MG63 (cell line): ENCODE measurements around the gene PDZD4. TPM values are rescaled to one million over a fixed set of nuclear protein-coding genes. Genes with fewer than 3 reads are reported as not detected.

Experiments used
- DNase-seq: peaks from one replicate; pipeline ENCODE4 v3.0.0-alpha.2; 2020
- H3K27me3 ChIP-seq: fragments of 250-450 bp; sonication (Bioruptor Pico); 2 replicates; pipeline ENCODE4 v1.5.1; 2020; ENCODE audit warnings: mild to moderate bottlenecking, moderate library complexity
- H3K36me3 ChIP-seq: fragments of 250-450 bp; sonication (Bioruptor Pico); 2 replicates; pipeline ENCODE4 v1.5.1; 2020; ENCODE audit warnings: mild to moderate bottlenecking, moderate library complexity
- H3K4me3 ChIP-seq: fragments of 250-450 bp; sonication (Bioruptor Pico); 2 replicates; pipeline ENCODE4 v1.5.1; 2020; ENCODE audit warnings: mild to moderate bottlenecking, moderate library complexity
- H3K9me3 ChIP-seq: fragments of 250-450 bp; sonication (Bioruptor Pico); 2 replicates; pipeline ENCODE4 v1.5.1; 2020; ENCODE audit warnings: mild to moderate bottlenecking, moderate library complexity
- total RNA-seq: library from RNA; depleted of rRNA; stranded (reverse); fragments of >200 nt; shearing (Covaris generic); gene quantifications from 2 replicates; pipeline ENCODE4 v1.2.3, GENCODE V29; 2014; ENCODE audit warnings: low replicate concordance

PDZD4 gene
- total RNA-seq, 1 experiment from 2014 or later, result 1.5 TPM

- no peak for DNase-seq
- no peaks in the 10 kb centered on the region for H3K9me3 ChIP-seq
- H3K4me3 ChIP-seq, result no peak overlapping the region
- no peaks in the 10 kb centered on the region for H3K27me3 ChIP-seq
- no peaks in the 10 kb centered on the region for H3K36me3 ChIP-seq
These were observed 26.2 kb downstream of the PDZD4 start for GRCh38 chrX:153804100-153804595.

DNA sequence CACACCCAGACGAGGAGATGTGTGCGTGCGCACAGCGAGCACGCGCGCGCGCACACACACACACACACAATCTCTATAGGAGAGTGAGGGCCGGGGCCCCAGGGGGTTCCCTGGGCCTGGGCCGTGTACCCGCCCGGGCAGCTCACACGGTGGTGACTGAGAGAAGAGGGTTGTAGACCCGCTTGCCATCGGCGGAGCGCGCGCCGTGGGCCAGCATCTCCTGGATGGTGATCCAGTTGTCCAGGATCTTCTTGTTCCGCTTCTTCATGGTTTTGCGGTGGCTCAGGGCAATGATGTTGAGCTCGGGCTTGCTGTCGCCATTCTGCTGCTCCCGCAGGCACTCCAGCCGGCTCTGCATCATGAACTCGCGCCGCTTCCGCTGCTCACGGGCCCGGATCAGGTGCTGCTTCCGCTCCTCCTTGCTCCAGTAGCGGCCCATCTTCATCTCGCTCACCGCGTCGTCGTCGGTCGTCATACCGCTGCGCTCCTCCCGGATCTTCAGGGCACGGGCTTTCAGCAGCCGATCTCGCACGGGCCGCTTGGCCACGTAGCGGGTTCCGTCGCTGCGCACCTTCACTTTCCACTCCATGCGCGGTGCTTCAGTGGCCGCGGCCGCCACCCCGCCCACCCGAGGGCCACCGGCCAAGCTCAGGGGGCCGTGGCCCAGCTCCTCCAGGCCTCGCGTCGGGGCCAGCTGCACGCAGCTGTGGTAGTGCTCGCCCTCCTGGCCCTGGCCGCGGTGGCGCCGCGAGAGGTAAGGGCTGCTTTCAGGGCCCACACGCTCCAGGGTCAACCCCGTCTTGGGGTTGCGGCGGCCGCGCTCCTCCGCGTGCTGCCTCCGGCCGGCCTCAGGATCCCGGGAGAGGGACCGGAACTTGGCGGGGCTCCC lies 26.9 kb downstream of the PDZD4 start:
- Histone ChIP-seq H3K4me3 (no peak overlapping the region), H3K9me3 (no peaks in the 10 kb centered on the region), H3K36me3 (no peaks in the 10 kb centered on the region), H3K27me3 (no peaks in the 10 kb centered on the region)
- no peak for DNase-seq

GRCh38 chrX:153802513-153803045 lies 27.8 kb downstream of the PDZD4 start:
- Histone ChIP-seq H3K36me3 (no peaks in the 10 kb centered on the region), H3K4me3 (no peak overlapping the region), H3K9me3 (no peaks in the 10 kb centered on the region), H3K27me3 (no peaks in the 10 kb centered on the region)
- no peak for DNase-seq

DNA sequence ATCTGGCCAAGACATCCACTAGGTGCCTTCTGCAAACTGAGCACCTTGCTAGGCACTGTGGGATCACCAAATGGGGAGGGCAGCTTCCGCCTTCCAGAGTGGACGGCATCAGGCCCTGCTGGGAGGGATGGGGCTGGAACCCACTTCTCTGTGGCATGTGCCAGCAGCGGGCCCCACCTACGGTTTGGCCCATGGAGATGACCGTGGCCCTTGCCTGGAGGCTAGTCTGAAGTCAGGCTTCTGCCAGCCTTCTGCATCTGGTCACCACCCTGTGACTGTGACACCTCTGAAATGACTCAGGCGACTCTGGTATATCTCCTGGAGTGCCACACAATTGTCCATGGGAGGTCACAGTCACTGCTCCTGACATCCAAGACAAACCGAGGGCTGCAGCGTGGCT lies 28.7 kb downstream of the PDZD4 start:
- no peaks in the 10 kb centered on the region for H3K27me3 ChIP-seq
- H3K9me3 ChIP-seq, result no peaks in the 10 kb centered on the region
- H3K4me3 ChIP-seq, result no peak overlapping the region
- H3K36me3 ChIP-seq, result no peaks in the 10 kb centered on the region
- no peak for DNase-seq

GRCh38 chrX:153800746-153801145 lies 29.6 kb downstream of the PDZD4 start:
- DNase-seq, result no peak
- H3K4me3 ChIP-seq, result no peak overlapping the region
- no peaks in the 10 kb centered on the region for H3K27me3 ChIP-seq
- H3K36me3 ChIP-seq, result no peaks in the 10 kb centered on the region; the same call in 1 of the 2 replicates
- no peaks in the 10 kb centered on the region for H3K9me3 ChIP-seq

GRCh38 chrX:153800177-153800722 lies 30.1 kb downstream of the PDZD4 start:
- Histone ChIP-seq H3K9me3 (no peaks in the 10 kb centered on the region), H3K27me3 (no peaks in the 10 kb centered on the region), H3K4me3 (no peak overlapping the region), H3K36me3 (no peaks in the 10 kb centered on the region; the same call in 1 of the 2 replicates)
- DNase-seq, result no peak

DNA sequence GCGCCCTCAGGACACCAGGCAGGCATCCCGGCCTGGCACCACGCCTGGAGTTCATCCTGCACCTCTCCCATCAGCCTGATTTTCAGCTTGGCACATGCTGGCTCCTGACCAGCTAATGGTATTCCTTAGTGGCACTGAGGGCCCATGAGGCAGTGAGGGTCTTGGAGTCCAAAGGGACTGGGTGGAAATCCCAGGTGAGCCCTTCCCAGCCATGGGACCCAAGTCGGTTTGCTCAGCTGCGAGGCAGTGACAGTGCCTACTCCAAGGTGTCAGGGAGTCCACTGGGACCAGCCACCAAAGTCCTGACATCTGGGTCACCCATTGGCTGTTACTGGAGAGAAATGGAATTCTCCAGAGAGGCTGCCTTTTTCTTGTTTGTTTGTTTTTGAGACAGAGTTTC lies 31.0 kb downstream of the PDZD4 start:
- Histone ChIP-seq H3K4me3 (no peak overlapping the region), H3K27me3 (no peaks in the 10 kb centered on the region), H3K36me3 (no peaks in the 10 kb centered on the region; the same call in 1 of the 2 replicates), H3K9me3 (no peaks in the 10 kb centered on the region)
- DNase-seq, result no peak

GRCh38 chrX:153797415-153798015 lies 32.8 kb downstream of the PDZD4 start:
- no peaks in the 10 kb centered on the region; the same call in 1 of the 2 replicates for H3K36me3 ChIP-seq
- no peaks in the 10 kb centered on the region for H3K27me3 ChIP-seq
- H3K9me3 ChIP-seq, result no peaks in the 10 kb centered on the region
- no peak for DNase-seq
- no peak overlapping the region for H3K4me3 ChIP-seq

GRCh38 chrX:153794897-153795816 lies 35.2 kb downstream of the PDZD4 start:
- DNase-seq, result no peak

DNA sequence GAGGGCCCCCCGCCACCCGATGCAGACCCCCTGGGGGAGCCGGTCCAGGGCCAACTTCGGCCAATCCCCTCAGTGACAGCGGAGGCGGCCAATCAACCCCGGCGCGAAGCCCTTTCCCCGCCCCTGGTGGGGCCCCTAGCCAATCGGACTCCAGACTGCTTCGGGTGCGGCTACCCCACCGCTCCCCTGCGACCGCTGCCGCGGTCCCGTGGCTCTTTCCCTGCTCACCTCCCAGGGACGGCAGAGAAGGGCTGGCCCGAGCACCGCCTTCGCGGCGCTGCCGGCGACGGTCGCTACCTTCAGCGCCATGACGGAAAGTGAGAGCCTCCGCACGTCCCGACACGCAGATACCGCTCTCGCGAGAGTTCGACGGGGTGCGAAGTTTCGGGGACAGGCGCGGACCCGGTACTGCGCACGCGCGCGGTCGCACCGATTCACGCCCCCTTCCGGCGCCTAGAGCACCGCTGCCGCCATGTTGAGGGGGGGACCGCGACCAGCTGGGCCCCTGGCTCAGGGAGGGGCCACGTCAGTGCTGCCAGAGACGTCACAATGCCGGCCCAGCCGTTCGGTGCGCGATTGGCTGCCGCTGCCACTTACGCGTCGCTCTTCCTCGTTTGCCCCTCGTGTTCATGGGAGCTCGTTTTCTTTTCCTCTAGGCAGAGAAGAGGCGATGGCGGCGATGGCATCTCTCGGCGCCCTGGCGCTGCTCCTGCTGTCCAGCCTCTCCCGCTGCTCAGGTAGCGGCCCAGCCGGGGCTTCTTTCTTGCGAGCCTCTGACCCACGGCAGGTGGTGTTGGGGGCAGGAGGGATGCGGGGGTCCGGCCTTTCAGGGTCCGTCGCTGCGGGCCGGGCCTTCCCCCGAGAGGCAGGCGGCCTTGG lies 36.1 kb downstream of the PDZD4 start, which contains the start of the genes IDH3G and SSR4:
Gene IDH3G, minus strand, starts transcription at position 358 of the 879 bp plus-strand sequence. Its CDS starts 49 bp downstream, at position 309.
Gene SSR4, plus strand, starts transcription at position 651 of the 879 bp plus-strand sequence. Its CDS starts 20 bp downstream, at position 671.
- peak; percentile 87 for DNase-seq
- H3K27me3 ChIP-seq, result no peaks in the 10 kb centered on the region
- H3K36me3 ChIP-seq, result no peaks in the 10 kb centered on the region; the same call in 1 of the 2 replicates
- H3K9me3 ChIP-seq, result no peaks in the 10 kb centered on the region
- peak within 1 kb of the TSS; percentile 93 for H3K4me3 ChIP-seq

More at GRCh38 chrX:153794897-153795816, 35.2 kb downstream of the PDZD4 start:
- peak overlapping the region; percentile 93 for H3K4me3 ChIP-seq
- no peaks in the 10 kb centered on the region for H3K27me3 ChIP-seq
- no peaks in the 10 kb centered on the region; the same call in 1 of the 2 replicates for H3K36me3 ChIP-seq
- H3K9me3 ChIP-seq, result no peaks in the 10 kb centered on the region

DNA sequence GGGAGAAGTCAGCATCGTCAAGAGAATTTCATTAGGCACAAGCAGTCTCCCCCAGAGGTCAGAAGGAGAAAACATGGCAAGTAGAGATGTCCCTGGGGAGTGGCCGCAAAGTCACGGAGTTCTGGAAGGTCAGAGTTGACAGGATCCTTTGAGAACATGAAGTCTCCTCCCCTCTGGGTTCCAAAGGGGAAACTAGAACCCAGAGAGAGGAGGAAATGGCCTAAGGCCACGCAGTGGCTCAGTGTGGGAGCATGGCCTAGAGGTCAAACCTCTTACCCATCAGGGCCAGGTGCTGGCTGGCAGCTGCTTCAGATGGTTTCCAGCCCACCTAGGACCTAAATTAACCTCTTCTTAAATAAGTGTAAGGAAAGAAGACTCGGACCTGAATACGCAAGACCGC lies 37.1 kb downstream of the PDZD4 start:
- Histone ChIP-seq H3K36me3 (no peaks in the 10 kb centered on the region; the same call in 1 of the 2 replicates), H3K27me3 (no peaks in the 10 kb centered on the region), H3K9me3 (no peaks in the 10 kb centered on the region), H3K4me3 (peak overlapping the region; percentile 93)
- no peak for DNase-seq

- H3K27me3 ChIP-seq, result no peaks in the 10 kb centered on the region
- H3K4me3 ChIP-seq, result no peak overlapping the region
These were observed 38.0 kb downstream of the PDZD4 start for GRCh38 chrX:153792368-153792767.

GRCh38 chrX:153791104-153791852 lies 39.1 kb downstream of the PDZD4 start:
- Histone ChIP-seq H3K9me3 (no peaks in the 10 kb centered on the region), H3K4me3 (no peak overlapping the region), H3K36me3 (no peaks in the 10 kb centered on the region; the same call in 1 of the 2 replicates), H3K27me3 (no peaks in the 10 kb centered on the region)
- DNase-seq, result no peak

More at GRCh38 chrX:153792368-153792767, 38.0 kb downstream of the PDZD4 start:
- H3K36me3 ChIP-seq, result no peaks in the 10 kb centered on the region; the same call in 1 of the 2 replicates
- no peak for DNase-seq
- no peaks in the 10 kb centered on the region for H3K9me3 ChIP-seq

DNA sequence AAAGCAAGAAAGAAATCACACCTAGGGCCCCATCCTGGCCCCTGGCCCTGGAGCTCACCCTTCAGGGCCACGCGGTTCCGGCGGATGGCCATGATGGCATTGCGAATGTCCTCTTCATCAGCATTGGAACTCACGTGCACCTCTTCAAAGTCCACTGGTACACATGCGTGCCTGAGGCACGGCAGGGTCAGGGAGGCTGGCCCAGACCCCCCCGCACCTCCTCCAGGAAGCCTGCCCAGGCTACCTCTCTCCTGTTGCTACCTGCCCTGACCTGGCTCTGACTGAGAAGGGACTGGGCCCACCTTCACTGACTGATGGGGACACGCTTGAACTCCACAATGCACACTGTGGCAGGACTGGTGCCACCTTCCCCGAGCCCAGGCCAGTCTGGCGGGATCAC lies 40.7 kb downstream of the PDZD4 start:
- no peak for DNase-seq
- no peaks in the 10 kb centered on the region for H3K27me3 ChIP-seq
- no peak overlapping the region for H3K4me3 ChIP-seq
- no peaks in the 10 kb centered on the region for H3K9me3 ChIP-seq
- H3K36me3 ChIP-seq, result no peaks in the 10 kb centered on the region; the same call in 1 of the 2 replicates
